Coronary artery (tissue), 2 donors: ENCODE measurements around the gene UNK.

Experiments
- DNase-seq: peaks from one replicate; pipeline ENCODE4 v3.0.0-alpha.2; 2017; ENCODE audit warnings: low spot score
- H3K27ac ChIP-seq, 2 donors: fragments of 200-600 bp; sonication (generic); one replicate each; pipeline ENCODE4 v1.5.1; 2016 to 2019
- H3K4me3 ChIP-seq: fragments of 200-600 bp; sonication (generic); 2 replicates; pipeline ENCODE4 v1.5.1; 2016; ENCODE audit warnings: mild to moderate bottlenecking, moderate library complexity
- TF ChIP-seq, protein P1 (sequence below): fragments of 200-600 bp; sonication (generic); IDR thresholded peaks from one replicate; pipeline ENCODE4 v1.5.1; 2019; ENCODE audit warnings: antibody characterized with exemption

Gene UNK

GRCh38 chr17:75832652-75833400 lies 48.2 kb downstream of the UNK start:
- no peak for DNase-seq
- Histone ChIP-seq H3K4me3 (no peak overlapping the region), H3K27ac (peak overlapping the region; percentile 20 to 56)
- TF ChIP-seq, protein P1, sequence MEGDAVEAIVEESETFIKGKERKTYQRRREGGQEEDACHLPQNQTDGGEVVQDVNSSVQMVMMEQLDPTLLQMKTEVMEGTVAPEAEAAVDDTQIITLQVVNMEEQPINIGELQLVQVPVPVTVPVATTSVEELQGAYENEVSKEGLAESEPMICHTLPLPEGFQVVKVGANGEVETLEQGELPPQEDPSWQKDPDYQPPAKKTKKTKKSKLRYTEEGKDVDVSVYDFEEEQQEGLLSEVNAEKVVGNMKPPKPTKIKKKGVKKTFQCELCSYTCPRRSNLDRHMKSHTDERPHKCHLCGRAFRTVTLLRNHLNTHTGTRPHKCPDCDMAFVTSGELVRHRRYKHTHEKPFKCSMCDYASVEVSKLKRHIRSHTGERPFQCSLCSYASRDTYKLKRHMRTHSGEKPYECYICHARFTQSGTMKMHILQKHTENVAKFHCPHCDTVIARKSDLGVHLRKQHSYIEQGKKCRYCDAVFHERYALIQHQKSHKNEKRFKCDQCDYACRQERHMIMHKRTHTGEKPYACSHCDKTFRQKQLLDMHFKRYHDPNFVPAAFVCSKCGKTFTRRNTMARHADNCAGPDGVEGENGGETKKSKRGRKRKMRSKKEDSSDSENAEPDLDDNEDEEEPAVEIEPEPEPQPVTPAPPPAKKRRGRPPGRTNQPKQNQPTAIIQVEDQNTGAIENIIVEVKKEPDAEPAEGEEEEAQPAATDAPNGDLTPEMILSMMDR, result no peak

- no peak for DNase-seq
- Histone ChIP-seq H3K4me3 (no peak overlapping the region), H3K27ac (no peak overlapping the region)
- TF ChIP-seq, protein P1, result no peak
These were observed 49.8 kb downstream of the UNK start for GRCh38 chr17:75834279-75834920.

DNA sequence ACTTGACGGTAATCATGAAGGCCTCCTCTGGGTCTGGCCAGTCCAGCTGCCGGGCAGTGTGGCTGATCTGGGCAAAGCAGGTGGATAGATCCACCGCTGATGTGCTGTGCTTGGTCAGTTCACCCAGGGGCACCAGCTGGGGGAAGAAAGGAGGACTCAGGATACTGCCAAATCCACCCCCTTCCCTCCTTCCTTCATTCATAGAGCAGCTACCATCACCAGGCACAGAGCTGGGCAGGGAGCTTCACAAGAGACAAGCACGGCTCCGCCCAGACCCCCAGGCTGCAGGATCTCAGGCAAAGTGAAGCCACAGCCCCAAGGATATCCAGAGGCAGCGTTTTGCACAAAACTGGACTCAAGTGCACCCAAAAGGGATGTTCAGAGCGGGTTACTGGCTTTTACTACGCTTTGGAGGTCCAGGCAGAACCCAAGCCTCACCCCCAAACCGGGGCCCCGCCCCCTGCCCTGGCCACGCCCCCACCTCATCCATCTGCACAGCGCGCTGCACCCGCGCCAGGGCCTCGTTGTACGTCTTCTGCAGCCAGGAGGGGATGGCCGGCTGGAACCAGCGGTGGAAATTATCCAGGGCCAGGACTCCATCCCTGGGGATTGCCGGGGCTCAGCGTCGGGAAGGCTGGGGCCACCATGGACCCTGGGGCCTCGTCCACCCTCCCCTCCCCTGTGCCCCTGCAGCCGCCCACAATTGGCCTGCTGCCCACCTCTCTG lies 50.5 kb downstream of the UNK start:
- no peak overlapping the region for H3K4me3 ChIP-seq
- DNase-seq, result no peak
- TF ChIP-seq, protein P1, result no peak
- no peak overlapping the region for H3K27ac ChIP-seq

GRCh38 chr17:75835654-75835987 lies 51.0 kb downstream of the UNK start:
- TF ChIP-seq, protein P1, result no peak
- H3K27ac ChIP-seq, result no peak overlapping the region
- DNase-seq, result no peak
- H3K4me3 ChIP-seq, result no peak overlapping the region

DNA sequence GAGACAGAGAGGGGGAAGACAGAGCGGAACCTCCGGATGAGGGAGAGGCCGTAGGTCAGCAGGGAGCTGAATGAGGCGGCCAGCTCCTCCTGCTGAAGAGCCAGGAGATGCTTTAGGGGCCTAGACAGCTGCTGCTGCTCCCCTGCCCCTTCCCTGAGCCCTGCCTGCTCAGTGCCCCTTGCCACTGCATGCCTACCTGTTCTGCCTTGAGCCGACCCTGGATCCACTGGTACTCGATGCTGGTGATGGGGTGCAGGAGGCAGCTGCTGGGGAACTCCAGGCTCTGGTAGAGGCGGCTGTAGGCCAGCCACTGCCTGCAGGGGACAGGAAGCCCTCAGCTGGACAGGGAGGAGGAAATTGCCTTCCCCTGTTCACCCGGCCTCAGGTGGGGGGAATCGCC lies 52.0 kb downstream of the UNK start:
- DNase-seq, result no peak
- no peak overlapping the region for H3K4me3 ChIP-seq
- H3K27ac ChIP-seq, result no peak overlapping the region
- TF ChIP-seq, protein P1, result no peak

DNA sequence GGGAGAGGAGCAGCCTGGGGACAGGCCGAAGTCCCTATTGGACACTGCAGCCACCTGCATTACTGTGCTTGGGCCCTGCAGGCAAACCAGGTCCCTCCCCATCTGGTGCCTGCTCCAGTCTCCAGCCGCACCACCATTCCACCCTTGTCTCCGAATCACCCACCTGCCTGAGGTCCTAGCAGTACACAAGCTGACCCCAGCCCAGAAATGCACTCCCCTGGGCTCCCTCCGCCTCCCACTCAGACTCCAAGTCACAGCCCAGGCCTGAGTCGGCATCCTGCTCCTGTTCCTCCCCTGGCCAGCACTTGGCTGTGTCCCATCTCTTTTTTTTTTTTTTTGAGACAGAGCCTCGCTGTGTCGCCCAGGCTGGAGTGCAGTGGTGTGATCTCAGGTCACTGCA lies 53.3 kb downstream of the UNK start:
- no peak for DNase-seq
- TF ChIP-seq, protein P1, result no peak
- H3K27ac ChIP-seq, result no peak overlapping the region
- H3K4me3 ChIP-seq, result no peak overlapping the region
